Measurements from ENCODE around the gene CNGA3.

CNGA3 gene

GRCh38 chr2:98372579-98372978 lies 26.3 kb downstream of the CNGA3 start:
- no peak overlapping the region for H3K9ac ChIP-seq (ENCODE audit: low read length)
- no peak overlapping the region for H3K4me3 ChIP-seq (ENCODE audit: low read depth, low read length, poor library complexity, severe bottlenecking)
- H3K9me2 ChIP-seq (ENCODE audit: low read depth, low read length) = no peaks in the 10 kb centered on the region
- H4K20me1 ChIP-seq (ENCODE audit: insufficient read depth, low read length) = no peaks in the 10 kb centered on the region
- no peaks in the 10 kb centered on the region for H3K4me1 ChIP-seq (ENCODE audit: insufficient read depth, low read length, severe bottlenecking)
- 0 out of 2 replicates have a peak, but pooled peaks cover 6% of the 10 kb centered on the region for H3K27me3 ChIP-seq (ENCODE audit: insufficient read depth, low read length)
- no peak overlapping the region for H2AFZ ChIP-seq (ENCODE audit: low read length)
- H3F3A ChIP-seq (ENCODE audit: insufficient read depth, low read length) = no peaks in the 10 kb centered on the region
- H3K36me3 ChIP-seq (ENCODE audit: insufficient read depth, low read length) = no peaks in the 10 kb centered on the region
- H3K4me2 ChIP-seq (ENCODE audit: low read length) = no peak overlapping the region
- H3K79me2 ChIP-seq (ENCODE audit: insufficient read depth, low read length) = no peaks in the 10 kb centered on the region
- H3K9me3 ChIP-seq (ENCODE audit: low read length) = 0 out of 2 replicates have a peak, but pooled peaks cover 5% of the 10 kb centered on the region
- TF ChIP-seq EZH2 (IDR thresholded peaks at IDR 0.05; ENCODE audit: borderline replicate concordance, low read length) = no peak
- TF ChIP-seq CTCF (IDR thresholded peaks at IDR 0.05; ENCODE audit: low read length) = no peak
- H3K27ac ChIP-seq (ENCODE audit: low read depth, low read length, poor library complexity, severe bottlenecking) = no peak overlapping the region

DNA sequence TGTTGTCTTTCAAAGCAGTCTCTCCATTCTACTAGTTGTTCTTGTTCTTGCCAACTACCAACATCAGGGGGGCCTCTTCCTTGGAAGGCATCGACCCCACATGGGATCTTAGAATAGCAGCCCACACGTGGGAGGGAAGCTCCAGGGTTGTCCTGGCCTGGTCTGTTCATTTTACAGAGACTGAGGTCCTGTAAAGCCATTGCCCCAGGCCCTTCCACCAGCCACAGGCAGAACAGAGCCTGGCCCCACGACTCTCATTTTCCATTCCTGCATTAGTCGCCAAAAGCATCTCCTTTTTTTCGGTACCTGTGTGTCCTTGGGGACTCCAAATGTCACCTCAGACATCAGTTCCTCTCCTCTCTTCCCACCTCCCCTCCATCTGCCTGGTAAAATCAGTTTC lies 28.0 kb downstream of the CNGA3 start:
- H3K9me3 ChIP-seq (ENCODE audit: low read length) = no peaks in the 10 kb centered on the region
- TF ChIP-seq EZH2 (IDR thresholded peaks at IDR 0.05; ENCODE audit: borderline replicate concordance, low read length) (no peak), CTCF (IDR thresholded peaks at IDR 0.05; ENCODE audit: low read length) (no peak)

DNA sequence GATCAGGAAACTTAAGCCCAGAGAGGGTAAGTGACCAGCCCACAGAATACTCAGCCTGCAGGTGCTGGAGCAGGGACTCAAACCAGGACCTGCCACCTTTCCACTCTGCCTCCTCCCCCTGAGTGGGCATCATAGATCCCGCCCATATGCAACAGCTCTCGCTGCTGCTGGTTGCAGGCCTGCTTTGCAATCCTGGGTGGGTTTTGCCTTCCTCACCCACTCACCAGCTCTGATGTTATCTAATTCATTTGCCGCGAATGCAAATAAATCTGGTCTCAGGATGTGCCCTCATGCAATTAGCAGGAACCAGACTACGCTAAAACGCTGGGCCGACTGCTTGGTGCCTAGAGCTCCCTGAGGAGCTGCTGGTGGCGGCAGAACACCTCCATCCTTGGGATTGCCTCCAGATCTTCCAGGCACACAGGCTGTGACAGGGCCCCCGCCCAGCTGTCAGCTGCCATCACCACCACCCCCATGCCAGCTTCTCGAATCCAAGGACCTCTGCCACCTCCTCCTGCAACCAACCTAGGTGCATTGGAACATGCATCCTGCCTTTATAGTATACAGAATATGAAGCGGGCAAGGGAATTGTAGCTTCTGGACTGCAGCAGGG lies 28.8 kb downstream of the CNGA3 start:
- no peaks in the 10 kb centered on the region for H3F3A ChIP-seq (ENCODE audit: insufficient read depth, low read length)
- TF ChIP-seq EZH2 (IDR thresholded peaks at IDR 0.05; ENCODE audit: borderline replicate concordance, low read length) (no peak), CTCF (IDR thresholded peaks at IDR 0.05; ENCODE audit: low read length) (no peak)
- no peaks in the 10 kb centered on the region for H3K9me3 ChIP-seq (ENCODE audit: low read length)
- no peak overlapping the region for H3K9ac ChIP-seq (ENCODE audit: low read length)
- no peaks in the 10 kb centered on the region for H3K9me2 ChIP-seq (ENCODE audit: low read depth, low read length)
- H3K27me3 ChIP-seq (ENCODE audit: insufficient read depth, low read length) = no peaks in the 10 kb centered on the region; the same call in 1 of the 2 replicates
- no peak overlapping the region for H2AFZ ChIP-seq (ENCODE audit: low read length)
- H3K27ac ChIP-seq (ENCODE audit: low read depth, low read length, poor library complexity, severe bottlenecking) = no peak overlapping the region
- no peaks in the 10 kb centered on the region for H3K36me3 ChIP-seq (ENCODE audit: insufficient read depth, low read length)
- no peaks in the 10 kb centered on the region for H4K20me1 ChIP-seq (ENCODE audit: insufficient read depth, low read length)
- no peak overlapping the region for H3K4me2 ChIP-seq (ENCODE audit: low read length)
- H3K4me3 ChIP-seq (ENCODE audit: low read depth, low read length, poor library complexity, severe bottlenecking) = no peak overlapping the region
- H3K4me1 ChIP-seq (ENCODE audit: insufficient read depth, low read length, severe bottlenecking) = no peaks in the 10 kb centered on the region
- no peaks in the 10 kb centered on the region for H3K79me2 ChIP-seq (ENCODE audit: insufficient read depth, low read length)

More for the DNA sequence above, 28.0 kb downstream of the CNGA3 start:
- Histone ChIP-seq H3K4me3 (ENCODE audit: low read depth, low read length, poor library complexity, severe bottlenecking) (no peak overlapping the region), H3K79me2 (ENCODE audit: insufficient read depth, low read length) (no peaks in the 10 kb centered on the region), H3F3A (ENCODE audit: insufficient read depth, low read length) (no peaks in the 10 kb centered on the region), H3K9me2 (ENCODE audit: low read depth, low read length) (no peaks in the 10 kb centered on the region), H4K20me1 (ENCODE audit: insufficient read depth, low read length) (no peaks in the 10 kb centered on the region), H3K9ac (ENCODE audit: low read length) (no peak overlapping the region), H3K27me3 (ENCODE audit: insufficient read depth, low read length) (no peaks in the 10 kb centered on the region), H3K4me2 (ENCODE audit: low read length) (no peak overlapping the region), H3K4me1 (ENCODE audit: insufficient read depth, low read length, severe bottlenecking) (no peaks in the 10 kb centered on the region), H3K27ac (ENCODE audit: low read depth, low read length, poor library complexity, severe bottlenecking) (no peak overlapping the region), H2AFZ (ENCODE audit: low read length) (no peak overlapping the region), H3K36me3 (ENCODE audit: insufficient read depth, low read length) (no peaks in the 10 kb centered on the region)

Data from OCI-LY1 (cell line).